OCI-M2 (cell line): ENCODE results near the gene LMAN2.
"Not testable (repeated sequence)": the region's sequence is repeated elsewhere in the genome, so short reads cannot be mapped to it uniquely, and the experiment has no call there.

ENCODE experiments used
- DNase-seq: peaks from one replicate; lab custom pipeline; 2025; ENCODE audit not compliant: unreplicated experiment; lab: John Stamatoyannopoulos, UW

LMAN2 gene

GRCh38 chr5:177365845-177366527, 14.5 kb upstream of the LMAN2 start:
- no peak for DNase-seq

GRCh38 chr5:177364159-177364962, 12.9 kb upstream of the LMAN2 start:
- no peak for DNase-seq

- DNase-seq = no peak
Observed at GRCh38 chr5:177363565-177363964, 12.1 kb upstream of the LMAN2 start.

- DNase-seq = no peak
Observed at GRCh38 chr5:177362610-177363507, 11.4 kb upstream of the LMAN2 start.

GRCh38 chr5:177362292-177362609, 10.8 kb upstream of the LMAN2 start:
- no peak for DNase-seq

- DNase-seq = no peak
Observed at GRCh38 chr5:177361418-177362291, 10.2 kb upstream of the LMAN2 start.

GRCh38 chr5:177360740-177361139, 9.3 kb upstream of the LMAN2 start:
- DNase-seq = not testable (repeated sequence)

- DNase-seq = no peak
Observed at GRCh38 chr5:177359860-177360259, 8.4 kb upstream of the LMAN2 start.

GRCh38 chr5:177359451-177359851, 8.0 kb upstream of the LMAN2 start:
- DNase-seq = no peak

- DNase-seq = no peak
Observed at GRCh38 chr5:177358370-177358819, 6.9 kb upstream of the LMAN2 start.

GRCh38 chr5:177357459-177358351, 6.2 kb upstream of the LMAN2 start, which contains the start of gene RGS14:
TSS of gene RGS14 (plus strand) at chr5:177357924. CDS start at chr5:177358025, 101 bp downstream.
- no peak for DNase-seq

GRCh38 chr5:177357146-177357458, 5.6 kb upstream of the LMAN2 start:
- DNase-seq = no peak

GRCh38 chr5:177356746-177357145, 5.3 kb upstream of the LMAN2 start:
- DNase-seq = no peak

- no peak for DNase-seq
Observed at GRCh38 chr5:177355868-177356168, 4.3 kb upstream of the LMAN2 start.

GRCh38 chr5:177355162-177355867, 3.8 kb upstream of the LMAN2 start:
- no peak for DNase-seq

GRCh38 chr5:177354711-177355110, 3.2 kb upstream of the LMAN2 start:
- DNase-seq = no peak

GRCh38 chr5:177354256-177354655, 2.8 kb upstream of the LMAN2 start:
- no peak for DNase-seq

- no peak for DNase-seq
Observed at GRCh38 chr5:177353093-177353492, 1.6 kb upstream of the LMAN2 start.

- DNase-seq = no peak
Observed at GRCh38 chr5:177350776-177351391, 584 bp downstream of the LMAN2 start.
